NCI-H460 (cell line): ENCODE measurements around the gene PCDHA2. TPM values are rescaled to one million over a fixed set of nuclear protein-coding genes. Genes with fewer than 3 reads are reported as not detected.

ENCODE experiments used
- total RNA-seq: library from RNA; depleted of rRNA; stranded (reverse); fragments of >200 nt; shearing (Covaris generic); gene quantifications from 2 replicates; pipeline ENCODE4 v1.2.3, GENCODE V29; 2014; rRNA removed

Gene PCDHA2
- total RNA-seq, 1 experiment from 2014 or later: not detected

Other genes starting within 250 kb of the PCDHA2 start
- gene EIF4EBP3, start 247.2 kb upstream of the PCDHA2 start, total RNA-seq: 1.4 and 1.7 TPM in 2 replicates
- 77.8 and 92.2 TPM in 2 replicates for gene SRA1, start 237.4 kb upstream of the PCDHA2 start, total RNA-seq
- gene APBB3, start 230.3 kb upstream of the PCDHA2 start, total RNA-seq: 9.8 and 12.6 TPM in 2 replicates
- 39.1 and 42.2 TPM in 2 replicates for gene SLC35A4, start 230.0 kb upstream of the PCDHA2 start, total RNA-seq
- 2.6 and 2.7 TPM in 2 replicates for gene CD14, start 161.7 kb upstream of the PCDHA2 start, total RNA-seq
- gene TMCO6, start 155.4 kb upstream of the PCDHA2 start, total RNA-seq: 9.5 and 13.8 TPM in 2 replicates
- 64.3 and 78.9 TPM in 2 replicates for gene NDUFA2, start 147.2 kb upstream of the PCDHA2 start, total RNA-seq
- 114 and 121 TPM in 2 replicates for gene IK, start 147.0 kb upstream of the PCDHA2 start, total RNA-seq
- gene WDR55, start 129.9 kb upstream of the PCDHA2 start, total RNA-seq: 22.9 and 25.1 TPM in 2 replicates
- 0.75 and 0.77 TPM in 2 replicates for gene DND1, start 121.3 kb upstream of the PCDHA2 start, total RNA-seq
- 80.8 and 85.3 TPM in 2 replicates for gene HARS1, start 103.5 kb upstream of the PCDHA2 start, total RNA-seq
- 34.8 and 39.1 TPM in 2 replicates for gene HARS2, start 103.4 kb upstream of the PCDHA2 start, total RNA-seq
- gene ZMAT2, start 94.4 kb upstream of the PCDHA2 start, total RNA-seq: 60.1 and 62.5 TPM in 2 replicates
- gene PCDHA1, start 8.7 kb upstream of the PCDHA2 start, total RNA-seq: 0.07 and 0.12 TPM in 2 replicates
- not detected in 2 replicates for gene PCDHA3, start 6.2 kb downstream of the PCDHA2 start, total RNA-seq
- 0.09 TPM in 1 of 2 replicates, not detected in the other for gene PCDHA4, start 12.2 kb downstream of the PCDHA2 start, total RNA-seq
- gene PCDHA5, start 26.8 kb downstream of the PCDHA2 start, total RNA-seq: not detected in 2 replicates
- gene PCDHA6, start 33.1 kb downstream of the PCDHA2 start, total RNA-seq: not detected in 2 replicates
- gene PCDHA7, start 39.4 kb downstream of the PCDHA2 start, total RNA-seq: 0.15 TPM in 1 of 2 replicates, not detected in the other
- 0.05 TPM in 1 of 2 replicates, not detected in the other for gene PCDHA8, start 46.3 kb downstream of the PCDHA2 start, total RNA-seq
- 0.02 TPM in 1 of 2 replicates, not detected in the other for gene PCDHA9, start 53.5 kb downstream of the PCDHA2 start, total RNA-seq
- gene PCDHA10, start 61.0 kb downstream of the PCDHA2 start, total RNA-seq: 0.03 and 0.05 TPM in 2 replicates
- gene PCDHA11, start 74.1 kb downstream of the PCDHA2 start, total RNA-seq: not detected in 2 replicates
- 4.4 and 5.6 TPM in 2 replicates for gene PCDHA12, start 80.5 kb downstream of the PCDHA2 start, total RNA-seq
- 1.2 and 1.3 TPM in 2 replicates for gene PCDHA13, start 87.3 kb downstream of the PCDHA2 start, total RNA-seq
- 0.92 and 1.1 TPM in 2 replicates for gene PCDHAC1, start 131.4 kb downstream of the PCDHA2 start, total RNA-seq
- gene PCDHAC2, start 171.6 kb downstream of the PCDHA2 start, total RNA-seq: 1.0 and 1.2 TPM in 2 replicates